SH-SY5Y (cell line): ENCODE data around the gene AGBL1.

ENCODE experiments used
- GATA2 ChIP-seq: IDR thresholded peaks from 2 replicates; pipeline ENCODE4 v1.6.1; 2011; ENCODE audit warnings: mild to moderate bottlenecking, low read depth, low read length
- GATA3 ChIP-seq: IDR thresholded peaks from 2 replicates; pipeline ENCODE4 v1.6.1; 2011; ENCODE audit warnings: low read depth, mild to moderate bottlenecking, low read length, moderate library complexity

- TF ChIP-seq GATA2 (no peak), GATA3 (no peak)
Observed at GRCh38 chr15:86916671-86917360, 837.1 kb downstream of the AGBL1 start.
